GM21825 (cell line): ENCODE results near the gene HAUS6.
A peak's percentile ranks its signal among the peaks of the same experiment; 100 is the strongest.
"Not testable (repeated sequence)": the region's sequence is repeated elsewhere in the genome, so short reads cannot be mapped to it uniquely, and the experiment has no call there.

Source experiments
- ATAC-seq: cut with Tn5 transposase; IDR thresholded peaks from one replicate; pipeline ENCODE4 v1.9.1; 2021; ENCODE audit warnings: mild to moderate bottlenecking, moderate library complexity; ENCODE audit not compliant: unreplicated experiment

Gene HAUS6

GRCh38 chr9:19102631-19103345, at the start of gene HAUS6:
TSS of gene HAUS6 (minus strand) at chr9:19102904. CDS start at chr9:19102651, 253 bp downstream.
- ATAC-seq: peak; percentile 99

- not testable (repeated sequence) for ATAC-seq
Measured at GRCh38 chr9:19152160-19152498, 49.4 kb upstream of the HAUS6 start.

- ATAC-seq: no peak
Measured at GRCh38 chr9:19151425-19152159, 48.9 kb upstream of the HAUS6 start.

- ATAC-seq: no peak
Measured at GRCh38 chr9:19149230-19149629, 46.5 kb upstream of the HAUS6 start.

- no peak for ATAC-seq
Measured at GRCh38 chr9:19148187-19148586, 45.5 kb upstream of the HAUS6 start.

GRCh38 chr9:19146441-19147024, 43.8 kb upstream of the HAUS6 start:
- ATAC-seq: no peak

- no peak for ATAC-seq
Measured at GRCh38 chr9:19145881-19146280, 43.2 kb upstream of the HAUS6 start.

GRCh38 chr9:19140259-19140658, 37.6 kb upstream of the HAUS6 start:
- ATAC-seq: no peak

- no peak for ATAC-seq
Measured at GRCh38 chr9:19138084-19138483, 35.4 kb upstream of the HAUS6 start.

GRCh38 chr9:19137282-19137681, 34.6 kb upstream of the HAUS6 start:
- ATAC-seq: no peak

GRCh38 chr9:19136129-19136528, 33.4 kb upstream of the HAUS6 start:
- no peak for ATAC-seq

- no peak for ATAC-seq
Measured at GRCh38 chr9:19133549-19134345, 31.0 kb upstream of the HAUS6 start.

GRCh38 chr9:19130436-19130835, 27.7 kb upstream of the HAUS6 start:
- ATAC-seq: no peak

- no peak for ATAC-seq
Measured at GRCh38 chr9:19127871-19128500, 25.3 kb upstream of the HAUS6 start.

- ATAC-seq: no peak
Measured at GRCh38 chr9:19124430-19124793, 21.7 kb upstream of the HAUS6 start.

- ATAC-seq: no peak
Measured at GRCh38 chr9:19122490-19123042, 19.9 kb upstream of the HAUS6 start.

- no peak for ATAC-seq
Measured at GRCh38 chr9:19120877-19121276, 18.2 kb upstream of the HAUS6 start.

- ATAC-seq: no peak
Measured at GRCh38 chr9:19119801-19120440, 17.2 kb upstream of the HAUS6 start.

- no peak for ATAC-seq
Measured at GRCh38 chr9:19119246-19119645, 16.5 kb upstream of the HAUS6 start.

- ATAC-seq: no peak
Measured at GRCh38 chr9:19117039-19117716, 14.5 kb upstream of the HAUS6 start.
